GM12892 (cell line): Measurements from ENCODE around the gene RTN4RL2.

Source experiments
- POLR2A ChIP-seq: IDR thresholded peaks from 2 replicates; pipeline ENCODE4 v1.6.1; 2011; ENCODE audit warnings: low read depth, low read length, control low read depth
- POLR2AphosphoS5 ChIP-seq: IDR thresholded peaks from 2 replicates; pipeline ENCODE4 v1.6.1; 2011; ENCODE audit warnings: low read depth, low read length, control low read depth

DNA sequence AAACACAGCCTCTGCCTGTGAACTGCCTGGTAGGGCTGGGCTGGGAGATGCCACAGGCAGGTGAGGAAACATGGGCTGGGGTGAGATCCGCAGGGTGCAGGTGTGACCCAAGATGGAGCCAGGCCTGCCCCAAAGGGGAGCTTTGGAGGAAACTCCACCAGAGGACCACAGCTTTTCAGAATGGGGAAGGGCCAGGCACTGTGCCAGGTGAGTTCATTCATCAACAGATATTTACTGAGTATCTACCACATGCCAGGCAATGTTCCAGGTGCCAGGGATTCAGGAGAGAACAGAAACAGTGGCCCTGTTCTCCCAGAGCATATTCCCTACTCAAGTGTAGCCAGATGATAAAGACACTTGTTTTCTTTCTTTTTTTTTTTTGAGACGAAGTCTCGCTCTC is 11.2 kb downstream of the RTN4RL2 start:
- no peak for TF ChIP-seq POLR2A
- no peak for TF ChIP-seq POLR2AphosphoS5
